ENCODE measurements around the gene PSMC3.

DNA sequence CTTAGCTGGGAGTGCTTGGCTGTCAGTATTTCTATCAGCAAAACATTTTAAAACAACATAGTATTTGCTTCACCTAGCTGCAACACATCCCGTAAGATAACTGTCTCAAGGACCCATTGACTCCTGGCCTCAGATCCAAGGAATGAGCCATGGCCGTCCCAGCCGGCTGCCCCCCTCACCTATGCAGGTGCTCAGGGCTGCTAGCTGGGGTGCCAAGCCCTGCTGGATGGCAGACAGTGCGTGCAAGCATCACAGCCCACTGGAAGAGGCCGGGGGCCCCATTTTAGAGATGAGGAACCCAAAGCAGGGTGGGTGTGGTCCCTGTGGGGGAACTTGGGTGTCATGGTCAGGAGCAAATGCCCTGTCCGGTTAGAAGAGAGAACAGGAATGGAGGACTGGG lies 8.5 kb downstream of the PSMC3 start:
- TF ChIP-seq, protein P1, sequence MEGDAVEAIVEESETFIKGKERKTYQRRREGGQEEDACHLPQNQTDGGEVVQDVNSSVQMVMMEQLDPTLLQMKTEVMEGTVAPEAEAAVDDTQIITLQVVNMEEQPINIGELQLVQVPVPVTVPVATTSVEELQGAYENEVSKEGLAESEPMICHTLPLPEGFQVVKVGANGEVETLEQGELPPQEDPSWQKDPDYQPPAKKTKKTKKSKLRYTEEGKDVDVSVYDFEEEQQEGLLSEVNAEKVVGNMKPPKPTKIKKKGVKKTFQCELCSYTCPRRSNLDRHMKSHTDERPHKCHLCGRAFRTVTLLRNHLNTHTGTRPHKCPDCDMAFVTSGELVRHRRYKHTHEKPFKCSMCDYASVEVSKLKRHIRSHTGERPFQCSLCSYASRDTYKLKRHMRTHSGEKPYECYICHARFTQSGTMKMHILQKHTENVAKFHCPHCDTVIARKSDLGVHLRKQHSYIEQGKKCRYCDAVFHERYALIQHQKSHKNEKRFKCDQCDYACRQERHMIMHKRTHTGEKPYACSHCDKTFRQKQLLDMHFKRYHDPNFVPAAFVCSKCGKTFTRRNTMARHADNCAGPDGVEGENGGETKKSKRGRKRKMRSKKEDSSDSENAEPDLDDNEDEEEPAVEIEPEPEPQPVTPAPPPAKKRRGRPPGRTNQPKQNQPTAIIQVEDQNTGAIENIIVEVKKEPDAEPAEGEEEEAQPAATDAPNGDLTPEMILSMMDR (IDR thresholded peaks at IDR 0.05): no peak
- TF ChIP-seq POLR2A (IDR thresholded peaks at IDR 0.05): no peak

All from heart left ventricle (tissue), 13 donors.